Effector CD4-positive, alpha-beta T cell (primary cell): ENCODE data around the gene PER3.

Source experiments
- DNase-seq: peaks from one replicate; pipeline ENCODE4 v3.0.0-alpha.2; 2020

PER3 gene

GRCh38 chr1:7839526-7839925, 55.4 kb downstream of the PER3 start:
- no peak for DNase-seq

- DNase-seq = no peak
Measured at GRCh38 chr1:7842517-7842916, 58.4 kb downstream of the PER3 start.

- no peak for DNase-seq
Measured at GRCh38 chr1:7845761-7846160, 61.7 kb downstream of the PER3 start.

- DNase-seq = no peak
Measured at GRCh38 chr1:7846656-7847055, 62.6 kb downstream of the PER3 start.

- DNase-seq = no peak
Measured at GRCh38 chr1:7847599-7847998, 63.5 kb downstream of the PER3 start.

- DNase-seq = no peak
Measured at GRCh38 chr1:7850786-7851185, 66.7 kb downstream of the PER3 start.

GRCh38 chr1:7852804-7853683, 69.0 kb downstream of the PER3 start, which contains the start of gene UTS2:
Gene UTS2, minus strand, starts transcription at chr1:7853065. Its CDS starts 62 bp downstream, at chr1:7853003.
- no peak for DNase-seq

- no peak for DNase-seq
Measured at GRCh38 chr1:7853684-7854026, 69.6 kb downstream of the PER3 start.

GRCh38 chr1:7856345-7856744, 72.3 kb downstream of the PER3 start:
- DNase-seq = no peak

- no peak for DNase-seq
Measured at GRCh38 chr1:7857000-7857399, 72.9 kb downstream of the PER3 start.

- no peak for DNase-seq
Measured at GRCh38 chr1:7857985-7858384, 73.9 kb downstream of the PER3 start.

GRCh38 chr1:7859406-7859805, 75.3 kb downstream of the PER3 start:
- no peak for DNase-seq

GRCh38 chr1:7860130-7860529, 76.0 kb downstream of the PER3 start:
- DNase-seq = no peak

- no peak for DNase-seq
Measured at GRCh38 chr1:7861452-7861851, 77.4 kb downstream of the PER3 start.

GRCh38 chr1:7862211-7863060, 78.3 kb downstream of the PER3 start:
- DNase-seq = no peak

GRCh38 chr1:7863756-7864328, 79.8 kb downstream of the PER3 start:
- no peak for DNase-seq

GRCh38 chr1:7865978-7866377, 81.9 kb downstream of the PER3 start:
- DNase-seq = no peak

- DNase-seq = no peak
Measured at GRCh38 chr1:7868070-7868780, 84.1 kb downstream of the PER3 start.

GRCh38 chr1:7869136-7869920, 85.2 kb downstream of the PER3 start:
- DNase-seq = no peak

GRCh38 chr1:7871136-7871535, 87.0 kb downstream of the PER3 start:
- no peak for DNase-seq

GRCh38 chr1:7873801-7874795, 90.0 kb downstream of the PER3 start:
- no peak for DNase-seq
